ENCODE measurements around the gene PTH2R.
"Not testable (repeated sequence)": the region's sequence is repeated elsewhere in the genome, so short reads cannot be mapped to it uniquely, and the experiment has no call there.

Gene PTH2R

DNA sequence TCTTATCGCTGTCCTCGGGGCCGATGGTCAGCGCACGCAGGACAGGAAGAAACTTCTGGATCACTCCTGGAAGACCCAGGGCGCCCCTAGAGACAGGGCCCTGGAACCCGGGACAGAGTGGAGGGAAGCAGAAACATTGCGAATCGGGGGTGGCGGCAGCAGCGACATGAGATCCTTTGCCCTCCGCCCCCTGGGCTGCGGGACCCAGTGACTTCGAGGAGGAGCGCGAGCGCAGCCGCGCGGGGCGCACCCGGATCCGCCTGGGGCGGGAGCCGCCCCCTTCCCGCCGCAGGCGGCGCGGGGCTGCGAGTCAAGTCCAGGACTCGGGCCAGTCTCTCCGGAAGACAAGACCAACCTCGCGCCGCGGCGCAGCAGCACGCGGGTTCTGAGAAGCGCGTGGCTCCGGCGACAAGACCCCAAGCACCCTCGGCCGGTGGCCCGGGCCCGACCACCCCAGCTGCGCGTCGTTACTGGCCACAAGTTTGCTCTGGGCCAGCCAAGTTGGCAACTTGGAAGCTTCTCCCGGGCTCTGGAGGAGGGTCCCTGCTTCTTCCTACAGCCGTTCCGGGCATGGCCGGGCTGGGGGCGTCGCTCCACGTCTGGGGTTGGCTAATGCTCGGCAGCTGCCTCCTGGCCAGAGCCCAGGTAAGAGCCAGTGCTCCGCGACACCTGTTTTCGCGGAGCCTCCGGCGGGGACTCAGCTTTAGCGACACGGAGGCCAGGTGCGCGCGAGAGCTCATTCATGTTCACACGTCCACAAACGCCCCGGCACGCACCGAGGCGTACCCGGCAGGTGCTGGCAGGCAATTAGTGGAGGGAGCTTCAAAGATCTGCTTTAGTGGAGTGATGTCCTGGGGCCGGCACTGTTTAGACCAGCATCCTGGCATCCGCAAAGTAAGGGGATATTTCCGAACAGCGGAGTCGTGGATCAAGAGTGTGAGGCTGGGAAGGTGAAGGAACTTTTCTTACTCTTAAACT lies at the start of gene PTH2R:
Gene PTH2R (plus strand): TSS at position 319 of the 978 bp plus-strand sequence. CDS start 252 bp downstream, at position 571.
- no peak for DNase-seq (ENCODE audit: low read depth in 3 of 3)

DNA sequence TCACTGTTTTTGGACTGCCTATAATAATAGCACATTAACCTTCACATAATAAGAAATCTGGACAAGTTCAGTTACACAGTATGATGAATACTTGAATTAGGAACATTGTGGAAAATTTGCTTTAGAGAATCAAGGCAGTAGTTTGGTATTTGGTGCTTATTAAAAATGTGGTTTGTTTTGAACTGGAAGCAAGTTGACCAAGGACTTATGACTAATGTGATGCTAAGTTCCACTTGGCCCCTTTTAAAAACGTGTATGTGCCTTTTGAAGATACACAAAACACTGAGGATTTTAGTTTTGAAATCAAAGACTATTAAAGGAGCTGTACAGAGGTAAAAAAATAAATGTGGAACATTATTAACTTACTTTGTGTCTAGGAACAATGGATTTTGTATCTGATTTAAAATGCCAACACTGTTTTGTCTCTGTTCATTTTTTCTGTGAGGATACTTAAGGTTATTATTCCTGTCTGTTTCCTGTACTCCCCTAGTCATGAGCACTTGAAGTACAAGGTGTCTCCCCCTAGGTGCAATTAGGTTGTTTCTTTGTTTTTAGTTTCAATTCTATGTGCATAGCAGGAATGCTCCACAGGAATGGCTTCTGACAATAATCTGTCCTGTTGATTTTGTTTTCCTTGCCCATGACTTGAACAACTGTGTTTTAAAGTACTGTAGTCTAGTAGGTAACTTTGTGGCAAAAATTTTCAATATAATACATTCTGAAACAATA lies 49.6 kb upstream of the PTH2R start:
- DNase-seq (ENCODE audit: low read depth in 3 of 3) = no peak

DNA sequence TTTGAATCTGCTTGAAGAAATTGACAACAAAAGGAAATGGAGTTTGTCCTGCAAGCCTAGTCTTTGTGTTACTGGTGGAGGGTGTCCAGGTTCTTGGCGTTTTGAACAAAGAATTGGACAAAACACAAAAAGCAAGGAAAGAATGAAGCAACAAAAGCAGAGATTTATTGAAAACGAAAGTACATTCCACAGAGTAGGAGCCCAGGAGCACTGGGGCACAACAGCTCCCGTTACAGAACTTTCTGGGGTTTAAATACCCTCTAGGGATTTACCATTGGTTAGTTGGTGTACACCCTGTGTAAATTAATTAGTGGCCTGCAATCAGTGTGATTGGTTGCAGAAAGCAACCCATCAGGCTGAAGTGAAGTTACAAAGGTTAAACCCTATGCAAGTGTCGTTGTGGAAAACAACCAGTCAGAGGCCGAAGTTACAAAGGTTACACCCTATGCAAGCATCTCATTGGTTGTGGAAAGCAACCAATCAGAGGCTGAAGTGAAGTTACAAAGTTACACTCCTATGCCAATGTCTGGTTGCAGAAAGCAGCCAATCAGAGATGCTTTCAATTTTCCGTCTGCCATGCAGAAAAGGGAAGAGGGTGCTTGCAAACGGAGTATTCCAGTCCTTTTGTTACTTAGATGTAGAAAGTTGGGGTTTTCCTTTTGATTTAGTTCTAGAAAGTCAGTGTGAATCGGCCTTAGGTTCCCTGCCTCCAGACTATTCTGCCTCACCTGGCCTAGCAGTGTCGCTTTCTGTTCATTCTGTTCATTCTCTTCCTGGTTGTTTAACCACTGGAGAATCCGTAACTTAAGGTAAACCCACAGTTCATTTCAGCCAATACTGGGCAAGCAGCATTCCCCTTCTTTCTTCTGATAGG lies 47.6 kb upstream of the PTH2R start:
- no peak for DNase-seq (ENCODE audit: low read depth in 3 of 3)

- DNase-seq (ENCODE audit: low read depth in 3 of 3) = no peak
Measured at GRCh38 chr2:208359632-208359986, 47.0 kb upstream of the PTH2R start.

DNA sequence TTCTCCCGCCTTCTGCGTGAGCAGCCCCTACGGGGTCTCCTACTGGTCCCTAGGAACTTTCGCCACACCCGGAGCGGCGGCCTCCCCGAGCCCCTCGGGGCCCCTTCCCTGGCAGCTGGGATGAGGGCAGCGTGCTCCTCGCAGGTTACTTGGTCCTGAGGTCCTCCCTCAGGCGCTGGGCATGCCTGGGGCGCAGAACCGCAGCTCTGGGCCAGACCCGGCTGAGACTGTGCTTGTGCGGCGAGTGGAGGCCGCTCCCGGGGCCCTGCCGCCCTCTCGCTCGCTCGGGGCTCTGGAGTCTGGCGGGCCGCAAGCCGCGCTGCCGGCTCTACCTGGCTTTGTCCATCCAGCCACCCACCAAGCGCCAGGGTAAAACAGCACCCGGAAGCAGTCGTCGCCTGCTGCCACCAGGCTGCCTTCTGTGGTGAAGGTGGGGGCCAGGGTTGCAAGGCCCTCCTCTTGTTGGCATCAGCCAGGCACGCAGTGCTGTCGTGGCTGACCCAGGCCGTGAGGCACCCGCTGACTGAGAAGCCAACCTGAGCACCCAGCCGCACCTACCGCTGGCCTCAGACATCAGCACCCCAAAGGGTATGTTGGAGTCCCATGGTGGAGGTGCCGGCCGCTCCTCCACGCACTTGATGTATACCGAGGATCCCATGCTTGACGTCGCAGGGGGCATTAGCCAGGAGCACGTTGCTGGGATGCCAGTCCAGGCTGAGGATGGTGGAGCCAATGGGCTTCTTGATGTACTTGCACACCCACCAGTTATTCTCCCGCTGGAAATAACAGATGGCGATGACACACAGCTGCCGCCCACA lies 46.1 kb upstream of the PTH2R start:
- no peak for DNase-seq (ENCODE audit: low read depth in 3 of 3)

DNA sequence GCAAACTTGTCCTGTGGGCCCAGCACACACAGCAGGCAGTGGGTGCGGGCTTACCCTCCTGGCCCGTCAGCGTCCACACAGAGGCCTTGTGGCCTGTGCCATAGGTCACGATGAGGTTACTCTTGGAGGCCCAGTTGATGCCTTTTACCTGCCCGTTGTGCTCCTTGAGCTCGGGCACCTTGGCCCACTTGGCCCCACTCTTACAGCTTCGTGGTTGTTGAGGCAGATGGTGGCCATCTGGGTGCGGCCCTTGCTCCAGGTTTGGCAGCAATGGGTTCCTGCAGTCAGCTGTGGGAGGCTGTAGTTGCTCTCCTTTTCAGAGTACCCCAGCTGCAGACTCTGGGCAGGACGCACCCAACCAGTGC lies 45.5 kb upstream of the PTH2R start:
- no peak for DNase-seq (ENCODE audit: low read depth in 3 of 3)

DNA sequence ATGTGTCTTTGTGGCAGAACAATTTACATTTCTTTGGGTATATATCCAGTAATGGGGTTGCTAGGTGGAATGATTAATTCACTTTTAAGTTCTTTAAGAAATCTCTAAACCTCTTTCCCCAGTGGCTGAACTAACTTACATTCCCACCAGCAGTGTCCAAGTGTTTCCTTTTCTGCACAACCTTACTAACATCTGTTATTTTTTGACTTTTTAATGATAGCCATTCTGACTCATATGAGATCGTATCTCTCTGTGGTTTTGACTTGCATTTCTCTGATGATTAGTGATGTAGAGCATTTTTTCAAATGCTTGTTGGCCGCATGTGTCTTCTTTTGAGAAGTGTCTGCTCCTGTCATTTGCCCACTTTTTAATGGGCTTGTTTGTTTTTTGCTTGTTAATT lies 43.1 kb upstream of the PTH2R start:
- DNase-seq (ENCODE audit: low read depth in 3 of 3) = no peak

DNA sequence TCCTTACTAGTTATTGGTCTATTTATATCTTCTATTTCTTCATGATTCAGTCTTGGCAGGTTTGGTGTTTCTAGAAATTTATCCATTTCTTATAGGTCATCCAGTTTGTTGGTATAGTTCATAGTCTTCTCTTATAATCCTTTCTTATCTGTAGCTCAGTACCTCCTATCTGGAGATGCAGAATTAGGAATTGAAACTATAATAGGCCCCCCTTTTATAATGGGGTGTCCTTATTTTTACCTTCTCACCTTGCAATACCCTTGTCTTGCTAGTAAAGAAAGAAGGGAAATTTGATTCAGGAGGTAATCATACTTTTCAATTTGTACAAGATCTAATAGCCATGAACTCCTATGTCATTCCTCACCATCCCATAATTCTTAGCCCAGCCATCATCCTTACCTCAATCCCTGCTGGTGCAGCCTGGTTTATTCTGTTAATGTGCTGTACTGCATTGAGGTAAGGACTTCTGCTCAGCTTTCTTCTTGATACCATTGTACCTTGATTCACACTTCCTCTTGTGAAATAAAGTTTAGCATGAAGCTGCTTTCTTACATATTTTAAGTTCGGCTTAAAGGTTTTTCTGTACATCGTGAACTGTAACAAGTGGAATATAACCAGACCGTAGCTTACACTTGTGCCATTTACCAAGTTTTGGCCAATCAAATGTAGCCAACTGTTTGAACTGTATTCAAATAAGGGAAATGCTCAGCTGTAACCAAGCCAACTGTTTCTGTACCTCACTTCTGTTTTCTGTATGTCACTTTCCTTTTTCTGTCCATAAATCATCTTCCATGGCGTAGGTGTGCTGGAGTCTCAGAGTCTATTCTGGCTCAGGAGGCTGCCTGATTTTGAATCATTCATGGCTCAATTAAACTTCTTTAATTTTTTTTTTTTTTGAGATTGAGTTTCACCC lies 40.1 kb upstream of the PTH2R start:
- DNase-seq (ENCODE audit: low read depth in 3 of 3) = no peak

GRCh38 chr2:208369091-208369490 lies 37.5 kb upstream of the PTH2R start:
- no peak for DNase-seq (ENCODE audit: low read depth in 3 of 3)

DNA sequence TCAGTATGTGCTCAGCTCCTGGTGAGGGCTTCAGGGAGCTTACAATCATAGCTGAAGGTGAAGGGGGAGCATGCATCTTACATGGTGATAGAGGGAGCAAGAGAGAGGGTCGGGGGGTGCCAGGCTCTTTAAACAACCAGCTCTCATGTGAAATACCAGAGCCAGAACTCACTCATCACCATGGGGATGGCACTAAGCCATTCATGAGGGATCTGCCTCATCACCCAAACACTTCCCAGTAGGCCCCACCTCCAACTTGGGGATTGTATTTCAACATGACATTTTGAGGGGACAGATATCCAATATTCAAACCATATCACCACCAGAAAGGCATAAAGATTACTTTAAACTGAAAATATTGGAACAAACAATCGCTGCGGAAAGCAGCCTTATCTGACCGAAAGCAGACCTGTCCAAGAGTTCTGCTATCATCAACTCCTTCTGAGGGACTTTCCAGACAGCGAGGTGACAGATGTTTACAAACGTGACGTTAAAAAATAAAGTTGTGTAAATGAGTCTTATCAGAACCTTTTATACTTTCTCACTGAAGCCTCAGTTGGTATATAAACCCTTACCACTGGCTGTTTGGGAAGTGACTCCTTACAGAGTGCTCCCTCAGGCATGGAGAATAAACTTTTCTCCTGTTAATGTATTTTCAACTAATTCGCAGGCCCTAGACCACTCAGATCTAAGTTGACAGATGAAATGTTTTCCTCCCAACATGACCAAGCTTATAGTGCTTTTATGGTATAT lies 35.5 kb upstream of the PTH2R start:
- DNase-seq (ENCODE audit: low read depth in 3 of 3) = no peak

DNA sequence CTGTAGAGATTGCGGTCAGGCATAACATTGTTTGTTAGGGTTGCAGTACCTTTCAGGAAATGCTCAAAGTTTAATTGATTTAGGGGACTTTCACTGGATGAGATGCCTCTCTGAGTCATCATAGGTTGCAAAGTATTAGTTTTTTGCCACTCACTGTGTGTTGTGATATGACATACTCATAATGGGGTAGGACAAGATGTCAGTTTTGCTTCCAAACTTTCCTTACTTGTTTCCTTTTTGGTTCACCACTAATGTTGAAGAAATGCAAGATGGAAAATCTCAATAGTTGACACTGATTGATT lies 35.0 kb upstream of the PTH2R start:
- no peak for DNase-seq (ENCODE audit: low read depth in 3 of 3)

- peak in 1 of 3 donors; percentile 7 for DNase-seq (ENCODE audit: low read depth in 3 of 3)
Measured at GRCh38 chr2:208373460-208374089, 33.0 kb upstream of the PTH2R start.

DNA sequence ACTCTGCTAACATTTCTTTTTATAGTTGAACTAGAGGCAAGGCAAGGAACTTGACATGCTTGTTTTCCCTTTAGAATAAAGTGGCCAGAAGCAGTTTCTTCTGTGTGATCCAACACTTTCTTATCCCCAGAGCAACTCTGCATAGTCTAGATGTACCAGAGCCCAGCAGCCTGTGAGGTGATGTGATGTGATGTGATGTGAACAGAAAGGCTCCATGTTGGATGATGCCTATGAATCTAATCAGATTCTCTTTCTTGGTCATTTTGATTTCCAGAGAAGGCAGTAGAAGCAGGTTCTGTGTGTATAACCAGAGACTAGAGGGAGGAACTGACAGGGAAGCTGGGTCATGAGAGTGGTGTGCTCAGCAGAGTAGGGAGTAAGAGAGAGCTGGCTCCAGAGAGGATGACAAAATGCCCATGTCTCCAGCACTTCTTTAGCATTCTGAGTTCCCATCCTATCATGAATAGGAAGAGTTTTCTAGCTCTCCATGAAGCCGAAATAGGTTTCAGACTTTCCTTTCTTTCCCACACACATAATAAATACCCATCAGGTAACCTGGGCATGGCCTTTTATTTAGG lies 31.0 kb upstream of the PTH2R start:
- DNase-seq (ENCODE audit: low read depth in 3 of 3) = no peak

- not testable (repeated sequence) for DNase-seq (ENCODE audit: low read depth in 3 of 3)
Measured at GRCh38 chr2:208377344-208377860, 29.2 kb upstream of the PTH2R start.

DNA sequence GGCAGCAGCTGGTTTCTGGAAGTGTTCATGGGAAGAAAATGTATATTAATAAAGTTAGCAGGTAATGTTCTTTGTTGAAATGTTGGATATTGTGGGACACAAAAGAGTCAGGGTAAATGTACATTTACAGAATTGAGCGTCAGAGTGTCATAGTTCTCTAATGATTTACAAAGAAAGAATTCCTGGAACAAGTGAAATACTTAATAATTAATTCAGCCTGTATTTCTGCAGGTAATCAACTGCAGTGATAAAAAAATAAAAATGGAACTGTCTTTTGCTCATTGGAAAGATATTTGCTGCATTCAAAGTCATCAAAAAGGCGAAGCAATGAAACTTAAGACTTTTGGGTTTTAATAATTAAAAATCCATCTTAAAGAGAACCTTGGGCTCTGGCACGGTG lies 27.4 kb upstream of the PTH2R start:
- DNase-seq (ENCODE audit: low read depth in 3 of 3) = no peak

DNA sequence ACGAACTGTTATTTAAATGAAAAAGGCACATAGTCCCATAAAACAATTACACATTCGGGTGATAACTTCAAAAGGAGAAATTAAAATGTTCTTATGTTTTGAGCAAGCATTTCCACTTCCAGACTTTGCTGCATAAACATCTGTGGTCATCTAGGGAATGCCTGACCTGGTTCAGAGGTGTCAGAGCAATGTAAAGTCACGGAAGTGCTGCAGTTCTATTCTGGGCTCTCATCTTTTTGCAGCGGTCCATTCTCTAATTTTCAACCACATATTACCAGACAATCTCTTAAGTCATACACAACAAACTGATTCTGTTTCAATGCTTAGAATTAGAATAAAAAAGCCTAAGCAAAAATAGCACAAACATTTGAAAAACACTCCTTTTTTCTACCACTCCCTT lies 22.0 kb upstream of the PTH2R start:
- DNase-seq (ENCODE audit: low read depth in 3 of 3) = no peak

DNA sequence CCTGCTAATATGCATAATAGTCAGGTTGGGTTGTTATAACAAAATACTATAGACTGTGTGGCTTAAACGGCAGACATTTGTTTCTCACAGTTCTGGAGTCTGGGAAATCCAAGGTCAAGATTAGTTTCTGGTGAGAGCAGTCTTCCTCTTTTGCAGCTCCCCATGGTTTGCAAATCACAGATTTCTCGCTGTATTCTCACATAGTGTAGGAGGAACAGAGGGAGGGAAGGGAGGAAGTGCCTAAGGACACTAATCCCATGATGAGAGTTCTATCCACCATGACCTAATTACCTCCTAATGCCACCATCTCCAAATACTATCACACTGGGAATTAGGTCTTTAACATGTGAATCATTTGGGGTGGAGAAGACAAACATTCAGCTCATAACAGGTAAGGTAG lies 20.1 kb upstream of the PTH2R start:
- no peak for DNase-seq (ENCODE audit: low read depth in 3 of 3)

DNA sequence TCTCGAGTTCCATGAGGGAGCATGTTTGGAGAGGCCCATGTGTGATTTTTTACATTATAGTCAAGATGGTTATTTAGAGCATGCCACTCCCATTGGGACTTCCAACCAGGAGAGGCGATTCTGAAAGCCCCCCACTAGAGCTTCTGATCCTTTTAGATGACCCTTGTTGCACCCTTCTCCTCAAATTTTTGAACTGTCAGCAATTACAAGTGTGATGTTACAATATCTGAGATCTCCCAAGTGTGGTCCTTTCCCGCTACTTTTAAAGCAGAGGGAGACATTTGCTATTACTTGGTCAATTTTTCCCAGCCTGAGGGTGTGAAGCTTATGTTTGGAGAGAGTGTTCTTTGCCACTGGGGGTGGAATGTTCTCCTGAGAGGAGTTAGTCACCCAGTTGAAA lies 16.7 kb upstream of the PTH2R start:
- no peak for DNase-seq (ENCODE audit: low read depth in 3 of 3)

- DNase-seq (ENCODE audit: low read depth in 3 of 3) = no peak
Measured at GRCh38 chr2:208392300-208392699, 14.3 kb upstream of the PTH2R start.

Data from stimulated activated CD4-positive, alpha-beta T cell treated with anti-CD3 and anti-CD28 coated beads, TNF-alpha, amount 100 ng/mL, for 48 hours (primary cell).